Renal cortex interstitium (tissue), 11 donors: ENCODE measurements around the gene SSBP4. TPM values are rescaled to one million over a fixed set of nuclear protein-coding genes. Genes with fewer than 3 reads are reported as not detected.
A peak's percentile ranks its signal among the peaks of the same experiment; 100 is the strongest.

ENCODE experiments used
- DNase-seq, 11 donors: peaks; one replicate each; pipeline ENCODE4 v3.0.0-alpha.2; 2013; ENCODE audit warnings: low read depth in 9 of 11, low spot score in 4 of 11; ENCODE audit errors: extremely low read depth in 1 of 11
- polyA plus RNA-seq, 3 donors: library from polyadenylated mRNA; unstranded; fragments of 120-200 nt; gene quantifications; one replicate each; pipeline ENCODE4 v1.2.1, GENCODE V29; 2013; ENCODE audit not compliant: insufficient read length in 3 of 3

The SSBP4 gene
- polyA plus RNA-seq, 3 donors = 52.4 to 115 (median 104) TPM

DNA sequence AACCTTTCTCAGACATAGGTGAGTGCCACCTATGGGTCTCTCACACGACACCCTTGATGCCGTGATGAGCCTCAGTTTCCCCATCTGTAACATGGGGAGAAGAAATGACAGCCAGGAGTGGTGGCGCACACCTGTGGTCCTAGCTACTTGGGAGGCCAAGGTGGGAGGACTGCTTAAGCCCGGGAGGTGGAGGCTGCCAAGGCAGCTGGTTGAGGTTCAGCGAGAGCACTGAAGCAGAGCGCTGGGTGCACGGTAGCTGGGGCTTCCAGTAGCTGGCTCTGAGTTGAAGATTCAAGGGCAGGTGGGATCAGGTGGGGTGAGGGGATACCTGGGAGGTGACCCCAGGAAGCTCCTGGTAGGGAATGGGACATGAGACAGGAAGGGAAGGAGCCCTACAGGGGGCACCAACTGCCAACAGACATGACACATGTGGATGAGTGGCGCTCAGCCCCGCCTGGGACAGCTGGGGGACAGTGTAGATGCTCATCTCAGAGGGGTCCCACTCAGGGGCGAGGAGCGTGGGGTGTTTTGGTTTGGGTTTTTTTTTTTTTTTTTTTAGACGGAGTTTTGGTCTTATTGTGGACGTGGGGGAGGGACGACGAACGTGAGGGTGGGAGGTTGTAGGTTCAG, 6.5 kb upstream of the SSBP4 start:
- no peak for DNase-seq

DNA sequence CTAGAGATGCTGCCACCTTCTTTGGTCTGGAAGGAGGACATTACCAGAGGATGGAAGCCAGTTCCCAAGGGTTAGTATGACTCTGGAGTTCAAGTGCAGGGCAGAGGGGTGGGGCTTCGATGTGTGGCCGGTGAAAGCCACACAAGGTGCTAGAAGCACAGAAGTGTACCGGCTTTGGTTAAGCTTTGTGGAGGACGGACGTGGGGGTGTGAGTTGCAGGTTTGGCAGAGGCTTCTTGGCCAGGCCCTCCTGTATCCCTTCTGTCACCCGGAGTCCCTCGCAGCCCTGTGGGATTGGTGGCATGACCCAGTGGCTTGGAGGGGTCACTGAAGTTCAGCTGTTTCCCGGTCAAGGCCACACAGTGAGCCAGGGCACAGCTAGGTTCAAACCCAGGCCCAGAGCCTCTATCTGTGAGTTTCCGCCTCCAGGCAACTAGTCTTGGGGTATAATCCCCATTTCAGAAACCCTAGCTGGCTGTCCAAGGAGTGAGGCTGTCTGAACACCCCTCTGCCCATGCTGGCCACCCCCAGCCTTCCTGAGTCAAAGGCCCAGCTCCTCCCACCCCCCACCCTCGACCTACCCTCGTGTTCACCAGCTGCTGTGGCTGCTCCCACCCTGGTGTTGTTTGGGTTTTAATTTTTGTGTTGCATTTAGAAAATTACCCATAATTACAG, 4.6 kb upstream of the SSBP4 start:
- DNase-seq = no peak

DNA sequence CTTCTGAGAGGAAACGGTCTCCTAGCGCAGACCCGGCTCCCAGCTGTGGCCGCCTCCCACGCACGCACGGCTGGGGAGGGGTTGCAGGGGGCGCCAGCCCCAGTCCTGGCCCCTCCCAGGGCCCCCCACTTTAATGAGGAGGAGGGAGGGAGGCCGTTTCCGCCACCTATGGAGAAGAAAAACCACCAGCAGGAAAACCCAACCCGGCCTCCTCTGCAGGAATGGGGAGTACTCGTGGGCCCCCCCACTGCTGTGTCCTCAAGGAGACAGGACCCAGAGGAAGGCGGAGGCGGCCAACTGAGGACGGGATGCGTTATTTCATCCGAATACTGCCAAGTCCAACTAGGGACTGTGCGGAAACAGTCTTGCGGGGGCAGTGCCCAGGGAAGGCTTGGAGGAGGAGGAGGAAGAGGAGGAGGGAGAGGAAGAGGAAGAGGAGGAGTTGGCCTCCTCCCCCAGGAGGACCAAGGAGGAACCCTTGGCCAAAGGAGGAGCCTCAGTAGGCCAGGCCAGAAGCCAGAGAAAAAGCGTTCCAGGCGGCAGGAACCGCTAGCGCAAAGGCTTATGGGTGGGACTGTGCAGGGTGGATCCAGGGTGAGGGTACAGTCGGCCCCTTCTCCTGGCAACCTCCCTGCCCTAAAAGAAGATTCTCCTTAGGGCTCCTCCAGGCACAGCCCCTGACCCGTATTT, 3.9 kb upstream of the SSBP4 start:
- DNase-seq = peak in 3 of 11 donors; percentile 86 to 88 (median 87)

DNA sequence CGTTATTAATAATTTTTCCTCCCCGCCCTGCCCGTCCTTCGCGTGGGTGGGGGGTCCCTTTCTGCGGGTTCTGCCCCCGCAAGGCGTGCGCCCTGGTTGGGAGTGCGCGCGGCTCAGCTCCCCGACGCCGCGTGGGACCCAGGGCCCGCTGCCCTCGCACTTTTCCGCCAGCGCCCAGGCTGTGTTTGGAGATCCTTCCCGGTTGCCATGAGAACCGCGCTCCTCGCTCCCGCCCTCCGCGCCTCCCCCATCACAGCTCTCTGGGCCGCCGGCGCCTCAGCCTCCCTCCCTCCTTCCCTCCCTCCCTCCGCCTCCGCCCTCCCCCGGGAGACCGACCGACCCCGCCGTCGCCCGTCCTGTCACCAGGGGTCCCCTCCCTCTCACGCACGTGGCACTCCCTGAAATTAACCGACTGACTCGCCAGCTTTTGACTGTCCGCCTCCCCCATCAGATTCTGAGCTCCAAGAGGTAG, 2.4 kb upstream of the SSBP4 start:
- peak in 8 of 11 donors; percentile 85 to 94 (median 92) for DNase-seq

DNA sequence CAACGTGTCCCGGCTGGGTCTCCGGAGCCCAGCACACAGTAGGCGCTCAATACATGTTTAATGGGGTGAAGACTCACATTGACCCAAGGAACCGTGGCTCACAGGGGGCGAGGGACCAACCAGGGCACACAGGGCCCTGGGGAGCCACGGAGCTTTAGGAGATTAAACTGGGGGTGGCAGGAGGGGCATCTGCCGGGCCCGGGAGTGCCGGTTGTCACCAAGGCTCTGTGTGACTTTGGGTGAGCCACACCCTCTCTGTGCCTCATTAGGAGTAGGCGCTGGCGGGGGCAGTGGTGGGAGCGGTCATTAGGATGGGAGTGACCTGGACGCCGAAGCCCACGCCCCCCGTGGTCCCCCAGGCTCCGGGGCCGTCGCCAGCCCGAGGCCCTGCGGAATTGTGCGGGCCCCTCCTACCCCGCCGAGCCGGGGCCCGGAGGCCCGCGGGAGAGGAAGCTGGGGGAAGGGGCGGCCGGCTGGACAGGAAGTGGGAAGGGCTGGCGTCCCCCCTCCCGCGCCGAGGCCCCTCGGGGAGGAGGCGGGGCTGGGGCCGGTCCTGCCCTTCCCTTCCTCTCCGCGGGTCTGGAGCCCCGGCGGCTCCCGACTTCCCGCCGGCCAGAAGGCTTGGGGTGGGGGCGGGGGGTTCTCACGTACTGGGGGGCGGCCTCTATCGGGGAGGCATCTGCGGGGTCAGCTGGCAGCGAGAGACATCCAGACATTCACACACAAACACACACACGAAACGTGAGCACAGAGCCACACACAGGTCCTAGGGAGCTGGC, 1.8 kb upstream of the SSBP4 start:
- DNase-seq = peak in 2 of 11 donors; percentile 81 to 88

DNA sequence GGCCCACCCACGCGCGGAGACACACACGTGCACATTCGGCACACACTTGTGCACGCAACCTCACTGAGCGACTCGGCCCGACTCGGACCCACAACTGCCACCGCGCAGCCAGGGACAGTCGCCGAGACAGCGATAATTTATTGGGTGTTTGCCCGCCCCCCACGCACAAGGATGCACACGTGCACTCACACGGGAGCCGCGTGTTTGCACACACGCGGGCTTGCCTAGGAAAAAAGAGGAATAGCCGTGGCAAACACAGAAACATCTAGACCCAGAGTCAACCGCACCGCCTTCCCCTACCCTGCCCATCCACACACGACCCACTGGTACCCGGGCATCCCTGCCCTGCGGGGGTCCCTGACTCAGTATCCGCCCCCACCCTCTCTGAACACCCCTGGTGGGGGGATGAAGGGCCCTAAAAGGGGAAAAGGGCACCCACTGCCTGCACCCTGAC, 1.1 kb upstream of the SSBP4 start:
- no peak for DNase-seq

DNA sequence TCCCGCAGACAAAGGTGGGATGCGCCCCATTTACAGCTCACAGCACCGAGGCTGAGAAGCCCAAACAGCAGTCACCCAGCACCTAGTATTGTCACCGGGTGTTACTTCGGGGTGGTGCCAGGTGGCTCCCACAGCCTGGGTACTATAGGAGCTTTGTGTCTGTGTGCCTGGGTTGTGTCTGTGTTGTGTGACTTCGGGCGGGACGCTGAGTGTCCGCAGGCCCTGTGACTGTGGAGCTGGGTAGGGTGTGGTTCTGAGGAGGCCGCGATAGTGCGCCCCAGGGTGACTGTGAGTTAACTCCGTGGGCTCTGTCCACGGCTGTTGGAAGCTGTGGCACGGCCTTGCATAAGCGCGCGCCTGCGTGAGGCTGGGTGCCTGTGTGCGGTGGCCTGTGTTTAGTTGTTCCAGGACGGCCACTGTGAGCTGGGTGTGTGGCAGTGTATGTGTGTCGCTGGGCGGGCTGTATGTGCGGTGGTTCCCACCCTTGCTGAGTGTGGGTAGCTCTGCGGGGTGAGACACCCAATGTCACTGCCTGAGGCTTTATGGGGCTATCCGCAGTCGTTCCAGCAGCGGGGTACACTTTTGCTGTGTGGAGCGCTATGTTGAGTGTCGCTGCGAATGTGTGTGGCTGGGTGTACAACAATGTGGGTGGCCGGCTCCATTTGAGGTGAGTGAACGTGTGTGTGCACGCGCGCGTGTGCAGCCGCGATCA, 559 bp upstream of the SSBP4 start:
- no peak for DNase-seq

DNA sequence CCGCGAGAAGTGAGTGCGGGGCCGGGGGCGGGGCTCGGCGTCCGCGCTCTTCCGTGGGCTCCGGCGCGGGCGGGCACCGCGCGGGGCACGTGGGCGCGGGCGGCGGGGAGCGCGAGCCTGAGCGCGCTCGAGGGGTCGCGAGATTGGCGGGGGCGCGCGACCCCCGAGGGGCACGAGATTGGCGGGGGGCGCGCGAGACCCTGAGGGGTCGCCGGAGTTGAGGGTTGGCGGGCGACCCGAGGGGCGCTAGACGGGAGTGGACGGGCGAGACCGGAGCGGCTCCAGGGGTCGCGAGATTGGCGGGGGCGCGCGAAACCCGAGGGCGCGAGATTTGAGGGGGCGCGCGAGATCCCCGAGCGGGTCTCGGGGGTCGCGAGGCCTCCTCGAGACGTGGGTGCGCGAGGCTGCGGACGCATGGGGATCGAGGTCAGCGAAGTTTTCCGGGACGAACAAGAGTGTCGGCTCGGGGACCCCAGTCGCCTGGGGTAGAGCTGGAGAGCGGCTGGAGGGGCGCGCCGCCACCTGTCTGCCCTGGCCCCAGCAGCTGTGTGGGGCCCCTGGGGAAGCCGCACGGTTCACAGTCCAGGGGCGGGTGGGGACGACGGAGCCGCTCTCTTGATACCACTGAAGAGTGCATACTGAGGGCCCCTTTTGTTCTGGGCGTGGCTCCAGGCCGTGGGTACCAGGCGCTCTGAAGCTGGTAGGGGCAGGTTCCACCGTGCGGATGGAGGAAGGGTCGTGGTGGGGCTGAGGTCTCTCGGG, 682 bp downstream of the SSBP4 start:
- DNase-seq = no peak

DNA sequence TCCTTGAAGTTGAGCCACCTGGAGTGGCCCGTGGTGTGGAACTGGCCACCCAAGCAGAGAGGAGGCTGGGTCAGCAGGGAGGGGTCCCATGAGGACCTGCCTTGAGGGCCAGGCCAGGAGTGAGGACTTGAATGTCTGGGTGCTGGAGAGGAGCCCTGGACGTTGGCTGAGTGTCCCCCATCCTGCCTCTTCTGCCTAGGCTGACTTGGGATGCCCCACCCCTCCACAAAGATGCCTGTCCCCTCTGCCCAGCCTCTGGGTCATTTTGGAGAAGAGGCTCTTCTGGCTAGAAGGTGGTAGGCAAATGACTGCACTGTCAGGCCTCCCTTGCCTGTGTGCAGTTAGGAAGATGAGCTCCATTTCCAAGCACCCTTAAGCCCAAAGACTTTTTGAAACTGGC, 1.7 kb downstream of the SSBP4 start:
- no peak for DNase-seq

DNA sequence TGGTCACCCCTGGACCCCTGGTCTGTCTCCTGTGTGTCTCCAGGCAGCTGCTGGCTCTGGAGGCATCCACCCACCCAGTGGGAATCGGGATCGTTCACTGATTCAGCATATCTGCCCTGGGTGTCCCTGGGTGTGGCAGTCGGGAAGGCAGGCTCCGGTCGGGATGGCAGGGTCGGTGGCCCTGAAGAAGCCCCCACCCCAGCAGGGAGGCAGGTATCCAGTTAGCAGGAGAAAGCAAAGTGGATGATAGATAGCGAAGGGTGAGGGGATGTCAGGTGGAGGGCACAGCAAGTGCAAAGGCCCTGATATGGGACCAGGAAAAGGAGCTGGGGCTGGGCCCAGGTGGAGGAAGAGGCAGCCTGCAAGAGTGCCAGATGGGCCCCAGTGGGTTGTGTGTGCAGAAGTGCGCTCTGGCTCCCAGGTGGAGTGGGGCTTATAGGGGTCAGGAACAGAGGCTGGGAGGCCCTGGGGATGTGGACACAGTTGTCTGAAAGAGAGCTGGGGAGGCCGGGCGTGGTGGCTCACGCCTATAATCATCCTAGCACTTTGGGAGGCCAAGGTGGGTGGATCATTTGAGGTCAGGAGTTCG, 2.3 kb downstream of the SSBP4 start:
- no peak for DNase-seq

DNA sequence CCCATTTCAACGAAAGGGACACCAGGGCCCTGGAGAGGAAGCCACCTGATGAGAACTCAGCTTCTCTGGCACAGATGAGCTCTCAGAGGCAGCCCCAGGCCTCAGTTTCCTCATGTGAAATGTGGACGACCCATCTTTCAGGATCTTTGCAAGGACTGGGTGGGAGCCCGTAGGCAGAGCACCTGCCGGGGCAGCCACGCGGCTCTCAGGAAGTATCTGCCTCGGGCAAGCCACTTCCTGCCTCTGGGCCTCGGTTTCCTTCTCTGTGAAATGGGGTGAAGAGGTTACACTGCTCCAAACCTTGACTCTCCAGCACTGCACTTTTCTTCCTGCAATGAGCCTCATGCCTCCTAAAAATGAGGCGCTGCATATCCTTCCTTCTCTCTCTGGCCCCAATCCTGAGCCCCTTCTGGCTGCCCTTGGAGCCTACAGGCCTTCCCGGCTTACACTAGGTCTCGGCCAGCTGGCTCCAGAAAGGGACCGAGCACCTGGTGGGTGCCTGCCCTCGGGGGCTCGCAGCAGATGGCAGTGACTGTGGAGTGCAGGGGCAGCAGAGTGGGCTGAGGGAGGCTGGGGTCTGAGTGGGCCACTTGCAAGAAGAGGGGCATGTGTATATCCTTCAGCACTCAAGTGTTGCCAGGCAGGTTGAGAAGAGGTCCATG, 3.5 kb downstream of the SSBP4 start:
- no peak for DNase-seq

DNA sequence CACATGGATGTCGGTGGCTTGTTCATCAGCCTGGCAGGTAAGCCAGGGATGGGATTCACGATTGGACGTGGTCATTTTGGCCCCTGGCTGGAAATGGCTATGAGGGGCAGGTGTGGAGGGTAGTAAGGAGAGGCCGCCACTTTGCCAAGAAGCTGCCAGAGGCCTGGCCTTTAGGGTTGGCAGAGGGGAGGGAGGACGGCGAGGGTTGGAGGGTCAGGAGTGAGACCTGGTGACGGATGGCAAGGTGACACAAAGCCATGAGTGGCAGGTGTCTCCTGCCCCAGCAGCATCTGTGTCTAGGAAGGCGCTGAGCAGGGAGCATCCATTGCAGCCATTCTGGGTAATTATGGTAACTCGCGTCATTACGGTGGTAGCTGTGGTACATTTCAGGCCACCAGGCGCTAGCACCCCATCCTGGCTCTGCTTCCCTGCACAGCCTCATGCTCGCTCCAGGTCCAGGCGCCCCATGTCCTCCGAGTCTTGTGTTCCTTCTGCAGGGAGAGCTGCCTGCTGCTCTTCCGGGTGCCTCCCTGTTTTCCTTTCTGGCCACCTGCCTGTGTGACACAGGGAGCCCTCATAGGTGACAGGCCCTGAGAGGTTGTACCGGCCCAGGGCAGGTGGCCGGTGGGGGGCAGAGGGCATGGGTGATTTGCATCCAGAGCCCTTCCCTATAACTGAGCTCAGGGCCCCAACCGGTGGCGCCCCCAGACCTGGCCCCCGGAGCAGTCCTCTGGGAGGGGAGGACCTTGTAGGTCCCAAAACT, 4.2 kb downstream of the SSBP4 start:
- no peak for DNase-seq

DNA sequence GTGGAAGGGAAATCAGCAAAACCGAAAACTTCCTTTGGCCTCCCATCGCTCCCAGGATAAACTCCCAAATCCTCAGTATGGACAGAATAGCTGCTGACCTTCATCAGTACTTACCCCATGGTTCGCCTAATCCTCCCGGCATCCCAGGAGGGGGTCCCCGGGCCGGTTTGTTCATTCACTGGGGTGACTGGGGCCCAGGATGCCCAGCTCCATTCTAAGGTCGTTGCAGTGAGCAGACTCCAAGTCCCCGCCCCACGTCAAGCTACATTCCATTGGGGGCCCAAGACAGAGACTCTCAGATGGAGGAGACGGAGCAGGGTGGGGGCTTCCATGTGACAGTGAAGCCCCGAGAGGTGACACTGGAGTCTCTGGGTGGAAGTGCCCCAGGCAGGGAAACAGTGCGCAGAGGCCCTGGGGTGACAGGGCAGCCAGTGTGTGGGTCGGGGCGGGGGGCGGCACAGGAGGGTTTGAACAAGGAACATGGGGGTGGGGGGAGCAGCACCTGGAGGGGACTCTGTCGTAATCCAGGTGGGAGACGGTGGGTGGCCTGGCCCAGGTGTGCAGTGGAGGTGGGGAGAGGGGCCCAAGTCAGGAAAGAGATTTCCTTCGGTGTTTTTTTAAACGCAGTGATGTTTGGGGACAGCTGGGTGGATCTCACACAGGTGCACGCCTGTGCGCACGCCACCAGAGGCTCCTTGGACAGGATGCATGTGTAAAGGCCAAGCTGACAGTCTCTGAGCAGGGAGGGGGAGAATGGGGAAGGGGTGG, 5.1 kb downstream of the SSBP4 start:
- no peak for DNase-seq

DNA sequence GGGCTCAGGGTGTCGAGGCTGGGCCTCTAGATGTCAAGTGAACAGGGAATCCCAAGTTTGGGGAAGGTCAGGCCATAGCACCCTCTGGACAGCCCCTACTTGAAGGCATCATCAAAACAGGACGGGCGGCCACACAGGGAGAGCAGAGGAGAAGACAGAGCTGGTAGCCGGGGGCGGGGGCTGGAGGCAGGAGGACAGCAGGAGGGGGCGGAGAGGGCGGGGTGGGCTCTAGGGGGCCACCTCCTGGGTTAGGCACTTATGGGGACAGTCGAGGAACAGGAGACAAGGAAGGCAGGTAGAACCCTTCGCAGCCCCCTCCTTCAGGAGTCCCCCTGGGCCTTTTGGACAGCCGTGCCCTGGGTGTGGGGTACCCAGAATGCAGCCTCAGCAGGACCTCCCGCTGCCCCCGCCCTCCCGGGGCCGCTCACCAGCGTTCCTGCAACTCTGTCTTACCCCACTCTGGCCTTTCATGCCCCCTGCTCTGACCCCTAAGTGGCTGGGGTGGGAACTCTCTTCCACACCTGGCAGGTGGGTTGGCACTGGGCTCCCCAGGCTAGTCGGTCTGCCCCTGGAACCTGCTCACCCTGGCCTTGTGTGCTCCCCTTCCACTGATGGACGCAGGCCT, 5.8 kb downstream of the SSBP4 start:
- DNase-seq = no peak
